ENCODE data around the gene ONECUT2. TPM values are rescaled to one million over a fixed set of nuclear protein-coding genes. Genes with fewer than 3 reads are reported as not detected.

The ONECUT2 gene
- total and polyA plus RNA-seq, 2 experiments from 2014 or later: 0.03 TPM; not detected in 1

- Histone ChIP-seq H3K4me1 (ENCODE audit: low read depth) (no peaks in the 10 kb centered on the region), H3K4me3 (no peak overlapping the region), H3K27ac (no peak overlapping the region), H3K36me3 (no peaks in the 10 kb centered on the region), H3K27me3 (peaks cover 79% of the 10 kb centered on the region), H3K9me3 (ENCODE audit: low read depth) (no peaks in the 10 kb centered on the region)
- no peak for TF ChIP-seq CTCF (IDR thresholded peaks at IDR 0.05; ENCODE audit: low read depth, low read length)
- no peak for DNase-seq (ENCODE audit: low read depth in 1 of 2, low spot score in 1 of 2)
Measured at GRCh38 chr18:57423821-57424220, 11.4 kb upstream of the ONECUT2 start.

DNA sequence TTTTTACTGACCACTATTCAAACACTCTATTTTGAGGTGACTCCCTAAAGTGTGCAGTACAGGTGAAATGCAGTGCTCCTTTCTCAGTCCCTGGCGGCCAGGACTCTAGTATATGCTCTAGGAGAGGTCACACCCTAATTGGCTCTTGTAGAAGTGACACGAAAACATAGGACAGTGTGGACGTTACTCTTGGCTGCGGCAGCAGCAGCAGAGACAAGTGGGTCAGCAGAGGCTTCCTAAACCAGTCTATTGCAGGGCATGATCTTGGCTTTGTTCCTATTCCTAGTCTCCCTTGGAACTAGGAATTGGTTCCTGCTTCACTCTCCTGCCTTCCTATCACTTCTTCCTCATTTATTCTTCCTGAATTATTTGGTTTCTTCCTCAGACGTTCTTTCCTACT is 10.1 kb upstream of the ONECUT2 start:
- no peak overlapping the region for H3K27ac ChIP-seq
- no peak for TF ChIP-seq CTCF (IDR thresholded peaks at IDR 0.05; ENCODE audit: low read depth, low read length)
- no peaks in the 10 kb centered on the region for H3K36me3 ChIP-seq
- peaks cover 89% of the 10 kb centered on the region for H3K27me3 ChIP-seq
- H3K4me1 ChIP-seq (ENCODE audit: low read depth): no peaks in the 10 kb centered on the region
- H3K9me3 ChIP-seq (ENCODE audit: low read depth): no peaks in the 10 kb centered on the region
- no peak overlapping the region for H3K4me3 ChIP-seq
- no peak for DNase-seq (ENCODE audit: low read depth in 1 of 2, low spot score in 1 of 2)

- Histone ChIP-seq H3K27ac (no peak overlapping the region), H3K4me1 (ENCODE audit: low read depth) (no peaks in the 10 kb centered on the region), H3K36me3 (no peaks in the 10 kb centered on the region), H3K4me3 (no peak overlapping the region), H3K9me3 (ENCODE audit: low read depth) (no peaks in the 10 kb centered on the region), H3K27me3 (peaks cover 97% of the 10 kb centered on the region)
- no peak for DNase-seq (ENCODE audit: low read depth in 1 of 2, low spot score in 1 of 2)
- no peak for TF ChIP-seq CTCF (IDR thresholded peaks at IDR 0.05; ENCODE audit: low read depth, low read length)
Measured at GRCh38 chr18:57426187-57426586, 9.0 kb upstream of the ONECUT2 start.

DNA sequence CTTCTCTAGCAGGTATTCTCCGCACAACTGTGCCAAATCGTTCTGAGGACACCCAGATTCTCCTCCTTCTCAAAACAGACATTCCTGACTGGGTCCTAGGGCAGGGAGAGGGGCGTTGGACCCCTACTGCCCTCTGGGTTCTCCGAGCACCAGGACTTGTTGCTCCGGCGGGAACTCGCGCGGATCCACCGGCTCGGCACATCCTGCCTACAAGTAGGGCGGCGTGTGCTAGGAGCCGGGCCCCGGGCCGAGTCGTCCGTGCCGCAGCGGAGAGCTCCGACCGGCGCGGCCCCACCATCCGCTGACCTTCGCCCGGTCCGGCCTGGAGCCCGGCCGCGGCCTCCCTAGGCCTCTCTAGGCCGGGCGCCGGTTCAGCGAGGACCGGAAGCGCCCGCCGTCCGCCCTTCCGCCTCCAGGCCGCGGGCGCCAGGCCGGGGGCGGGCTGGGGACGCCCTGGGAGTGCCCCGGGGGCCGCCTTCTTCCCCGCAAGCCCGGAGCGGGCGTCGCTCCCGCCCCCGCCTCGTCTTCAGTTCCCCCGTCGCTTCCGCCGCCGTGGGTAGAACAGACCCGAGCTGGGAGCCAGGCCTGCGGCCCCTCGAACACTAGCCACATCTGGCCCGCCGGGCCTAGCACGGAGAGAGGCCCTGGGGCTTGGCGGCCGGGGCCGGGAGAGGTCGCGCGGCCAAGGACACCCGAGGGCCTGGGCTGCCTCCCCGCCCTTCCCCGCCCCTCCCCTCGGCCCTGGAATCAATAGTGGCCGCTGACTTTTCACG is 7.6 kb upstream of the ONECUT2 start:
- Histone ChIP-seq H3K27ac (no peak overlapping the region), H3K4me3 (no peak overlapping the region), H3K9me3 (ENCODE audit: low read depth) (no peaks in the 10 kb centered on the region), H3K4me1 (ENCODE audit: low read depth) (no peaks in the 10 kb centered on the region), H3K36me3 (no peaks in the 10 kb centered on the region), H3K27me3 (peaks cover 100% of the 10 kb centered on the region)
- no peak for DNase-seq (ENCODE audit: low read depth in 1 of 2, low spot score in 1 of 2)
- no peak for TF ChIP-seq CTCF (IDR thresholded peaks at IDR 0.05; ENCODE audit: low read depth, low read length)

- no peak for DNase-seq (ENCODE audit: low read depth in 1 of 2, low spot score in 1 of 2)
- Histone ChIP-seq H3K9me3 (ENCODE audit: low read depth) (no peaks in the 10 kb centered on the region), H3K27ac (no peak overlapping the region), H3K4me1 (ENCODE audit: low read depth) (no peaks in the 10 kb centered on the region), H3K27me3 (peaks cover 100% of the 10 kb centered on the region), H3K4me3 (no peak overlapping the region), H3K36me3 (no peaks in the 10 kb centered on the region)
- TF ChIP-seq CTCF (IDR thresholded peaks at IDR 0.05; ENCODE audit: low read depth, low read length): no peak
Measured at GRCh38 chr18:57428221-57429150, 6.7 kb upstream of the ONECUT2 start.

All from cardiac muscle cell (in vitro differentiated cells and primary cell).